Thymus (tissue), 11 donors: ENCODE measurements around the gene ZXDC. TPM values are rescaled to one million over a fixed set of nuclear protein-coding genes. Genes with fewer than 3 reads are reported as not detected.
A peak's percentile ranks its signal among the peaks of the same experiment; 100 is the strongest.

Source experiments
- DNase-seq, 9 donors: peaks; one replicate each; pipeline ENCODE4 v3.0.0-alpha.2; 2013; ENCODE audit warnings: low spot score in 9 of 9, low read depth in 6 of 9, missing footprints in 1 of 9
- H3K27ac ChIP-seq, 2 donors: one replicate each; pipeline ENCODE4 v1.5.1; 2013; ENCODE audit warnings: control low read depth in 1 of 2, low read depth in 1 of 2, low read length in 1 of 2, mild to moderate bottlenecking in 1 of 2, moderate library complexity in 1 of 2
- H3K27me3 ChIP-seq, 2 donors: one replicate each; pipeline ENCODE4 v1.5.1; 2013; ENCODE audit warnings: low read length in 1 of 2; ENCODE audit not compliant: control insufficient read depth in 2 of 2, insufficient read depth in 1 of 2
- H3K36me3 ChIP-seq, 2 donors: one replicate each; pipeline ENCODE4 v1.5.1; 2013; ENCODE audit warnings: low read length in 1 of 2, mild to moderate bottlenecking in 1 of 2, moderate library complexity in 1 of 2; ENCODE audit not compliant: control insufficient read depth in 2 of 2, insufficient read depth in 2 of 2
- H3K4me1 ChIP-seq, 2 donors: one replicate each; pipeline ENCODE4 v1.5.1; 2013; ENCODE audit warnings: low read length in 2 of 2; ENCODE audit not compliant: control insufficient read depth in 2 of 2, insufficient read depth in 2 of 2
- H3K4me3 ChIP-seq, 2 donors: one replicate each; pipeline ENCODE4 v1.5.1; 2013; ENCODE audit warnings: low read length in 2 of 2, control low read depth in 1 of 2, mild to moderate bottlenecking in 1 of 2
- H3K9me3 ChIP-seq, 2 donors: one replicate each; pipeline ENCODE4 v1.5.1; 2013; ENCODE audit warnings: low read length in 1 of 2, mild to moderate bottlenecking in 1 of 2; ENCODE audit not compliant: control insufficient read depth in 2 of 2, insufficient read depth in 1 of 2
- WGBS: extraction: QIAGEN DNeasy Blood & Tissue Kit; methylation state at CpG from one replicate; pipeline ENCODE4 v1.1.7; 2013; 5-methylcytosine and 5-hydroxymethylcytosine counted together
- polyA plus RNA-seq: library from polyadenylated mRNA; stranded (reverse); fragments of 200-250 nt; gene quantifications from one replicate; pipeline ENCODE4 v1.2.3, GENCODE V29; 2013
- total RNA-seq: library from RNA; stranded (reverse); fragments of 120-200 nt; gene quantifications from one replicate; pipeline ENCODE4 v1.2.4, GENCODE V29; 2013
- donor health status: healthy.

The ZXDC gene
- total and polyA plus RNA-seq, 2 donors = 15.6 to 17.3 TPM

GRCh38 chr3:126494970-126495230, 19.2 kb upstream of the ZXDC start:
- Histone ChIP-seq H3K4me1 (peaks cover 36 to 95% of the 10 kb centered on the region in 2 donors), H3K36me3 (no peaks in the 10 kb centered on the region), H3K4me3 (no peak overlapping the region), H3K9me3 (peaks cover 0 to 11% of the 10 kb centered on the region in 2 donors), H3K27ac (peak overlapping the region in 1 of 2 donors; percentile 53), H3K27me3 (no peaks in the 10 kb centered on the region)
- no peak for DNase-seq
- 96% methylated on average over 6 of the region's 6 CpGs for WGBS

GRCh38 chr3:126494204-126494969, 18.7 kb upstream of the ZXDC start:
- DNase-seq = peak in 1 of 9 donors; percentile 34
- no peak overlapping the region for H3K4me3 ChIP-seq
- H3K4me1 ChIP-seq = peaks cover 34 to 91% of the 10 kb centered on the region in 2 donors
- H3K27me3 ChIP-seq = no peaks in the 10 kb centered on the region
- H3K9me3 ChIP-seq = peaks cover 0 to 8% of the 10 kb centered on the region in 2 donors
- H3K27ac ChIP-seq = peak overlapping the region in 1 of 2 donors; percentile 63
- no peaks in the 10 kb centered on the region for H3K36me3 ChIP-seq
- WGBS = 83% methylated on average over 12 of the region's 12 CpGs

- no peaks in the 10 kb centered on the region for H3K36me3 ChIP-seq
- peaks cover 29 to 86% of the 10 kb centered on the region in 2 donors for H3K4me1 ChIP-seq
- DNase-seq = peak in 4 of 9 donors; percentile 65 to 82 (median 70)
- H3K9me3 ChIP-seq = peaks cover 0 to 5% of the 10 kb centered on the region in 2 donors
- H3K27me3 ChIP-seq = no peaks in the 10 kb centered on the region
- no peak overlapping the region for H3K4me3 ChIP-seq
- WGBS = 50% methylated on average over 9 of the region's 9 CpGs
- H3K27ac ChIP-seq = peak overlapping the region in 1 of 2 donors; percentile 63
Measured at GRCh38 chr3:126493739-126494138, 18.0 kb upstream of the ZXDC start.

GRCh38 chr3:126493051-126493450, 17.4 kb upstream of the ZXDC start:
- Histone ChIP-seq H3K27me3 (no peaks in the 10 kb centered on the region), H3K36me3 (no peaks in the 10 kb centered on the region), H3K9me3 (peaks cover 0 to 5% of the 10 kb centered on the region in 2 donors), H3K4me1 (peaks cover 22 to 86% of the 10 kb centered on the region in 2 donors), H3K4me3 (no peak overlapping the region), H3K27ac (peak overlapping the region in 1 of 2 donors; percentile 63)
- DNase-seq = no peak
- WGBS = 95% methylated on average over 14 of the region's 14 CpGs

GRCh38 chr3:126491221-126492013, 15.7 kb upstream of the ZXDC start:
- Histone ChIP-seq H3K4me3 (no peak overlapping the region), H3K27me3 (no peaks in the 10 kb centered on the region), H3K9me3 (peaks cover 0 to 5% of the 10 kb centered on the region in 2 donors), H3K36me3 (no peaks in the 10 kb centered on the region), H3K4me1 (peaks cover 13 to 85% of the 10 kb centered on the region in 2 donors), H3K27ac (no peak overlapping the region)
- WGBS = 96% methylated on average over 21 of the region's 21 CpGs
- DNase-seq = no peak

GRCh38 chr3:126490619-126491018, 14.9 kb upstream of the ZXDC start:
- DNase-seq = no peak
- Histone ChIP-seq H3K9me3 (peaks cover 0 to 5% of the 10 kb centered on the region in 2 donors), H3K4me1 (peaks cover 11 to 77% of the 10 kb centered on the region in 2 donors), H3K36me3 (no peaks in the 10 kb centered on the region), H3K27ac (no peak overlapping the region), H3K27me3 (no peaks in the 10 kb centered on the region), H3K4me3 (no peak overlapping the region)
- WGBS = 94% methylated on average over 6 of the region's 6 CpGs

GRCh38 chr3:126488886-126489569, 13.3 kb upstream of the ZXDC start:
- Histone ChIP-seq H3K4me1 (peaks cover 3 to 66% of the 10 kb centered on the region in 2 donors), H3K27ac (no peak overlapping the region), H3K9me3 (peaks cover 0 to 5% of the 10 kb centered on the region in 2 donors), H3K36me3 (no peaks in the 10 kb centered on the region), H3K27me3 (no peaks in the 10 kb centered on the region), H3K4me3 (no peak overlapping the region)
- DNase-seq = no peak
- 97% methylated on average over 16 of the region's 16 CpGs for WGBS

- peaks cover 3 to 58% of the 10 kb centered on the region in 2 donors for H3K4me1 ChIP-seq
- H3K36me3 ChIP-seq = no peaks in the 10 kb centered on the region
- H3K27ac ChIP-seq = peak overlapping the region in 1 of 2 donors; percentile 17
- H3K4me3 ChIP-seq = no peak overlapping the region
- 90% methylated on average over 14 of the region's 14 CpGs for WGBS
- DNase-seq = peak in 1 of 9 donors; percentile 51
- H3K27me3 ChIP-seq = no peaks in the 10 kb centered on the region
- H3K9me3 ChIP-seq = peaks cover 0 to 5% of the 10 kb centered on the region in 2 donors
Measured at GRCh38 chr3:126488185-126488584, 12.5 kb upstream of the ZXDC start.
